Kidney epithelial cell (primary cell): ENCODE measurements around the gene CHERP. TPM values are rescaled to one million over a fixed set of nuclear protein-coding genes. Genes with fewer than 3 reads are reported as not detected.

ENCODE experiments used
- DNase-seq: peaks from one replicate; pipeline ENCODE4 v3.0.0-alpha.2; 2010; ENCODE audit warnings: low read depth
- H3K27me3 ChIP-seq: 2 replicates; pipeline ENCODE4 v1.6.0; 2011; ENCODE audit warnings: low read length; ENCODE audit not compliant: control insufficient read depth, insufficient read depth
- H3K36me3 ChIP-seq: 2 replicates; pipeline ENCODE4 v1.5.1; 2011; ENCODE audit warnings: low read length; ENCODE audit not compliant: control insufficient read depth, insufficient read depth
- H3K4me3 ChIP-seq: 2 replicates; pipeline ENCODE4 v1.5.1; 2011; ENCODE audit warnings: low read depth, mild to moderate bottlenecking, control low read depth, low read length
- total RNA-seq: library from RNA; depleted of rRNA; stranded (reverse); fragments of >200 nt; gene quantifications from 2 replicates; pipeline ENCODE4 v1.2.3, GENCODE V29; 2015
- TF ChIP-seq, protein P1 (sequence below): IDR thresholded peaks from 2 replicates; pipeline ENCODE4 v1.5.1; 2011; ENCODE audit warnings: mild to moderate bottlenecking, moderate library complexity, low read length, control low read depth, inconsistent platforms; ENCODE audit not compliant: insufficient read depth, poor library complexity, severe bottlenecking

Gene CHERP
- total RNA-seq, 1 donor from 2014 or later: 10.3 TPM

GRCh38 chr19:16573296-16573695 is 31.1 kb upstream of the CHERP start:
- TF ChIP-seq, protein P1, sequence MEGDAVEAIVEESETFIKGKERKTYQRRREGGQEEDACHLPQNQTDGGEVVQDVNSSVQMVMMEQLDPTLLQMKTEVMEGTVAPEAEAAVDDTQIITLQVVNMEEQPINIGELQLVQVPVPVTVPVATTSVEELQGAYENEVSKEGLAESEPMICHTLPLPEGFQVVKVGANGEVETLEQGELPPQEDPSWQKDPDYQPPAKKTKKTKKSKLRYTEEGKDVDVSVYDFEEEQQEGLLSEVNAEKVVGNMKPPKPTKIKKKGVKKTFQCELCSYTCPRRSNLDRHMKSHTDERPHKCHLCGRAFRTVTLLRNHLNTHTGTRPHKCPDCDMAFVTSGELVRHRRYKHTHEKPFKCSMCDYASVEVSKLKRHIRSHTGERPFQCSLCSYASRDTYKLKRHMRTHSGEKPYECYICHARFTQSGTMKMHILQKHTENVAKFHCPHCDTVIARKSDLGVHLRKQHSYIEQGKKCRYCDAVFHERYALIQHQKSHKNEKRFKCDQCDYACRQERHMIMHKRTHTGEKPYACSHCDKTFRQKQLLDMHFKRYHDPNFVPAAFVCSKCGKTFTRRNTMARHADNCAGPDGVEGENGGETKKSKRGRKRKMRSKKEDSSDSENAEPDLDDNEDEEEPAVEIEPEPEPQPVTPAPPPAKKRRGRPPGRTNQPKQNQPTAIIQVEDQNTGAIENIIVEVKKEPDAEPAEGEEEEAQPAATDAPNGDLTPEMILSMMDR: no peak
- peaks cover 1% of the 10 kb centered on the region for H3K36me3 ChIP-seq
- H3K4me3 ChIP-seq: peak overlapping the region; percentile 94
- H3K27me3 ChIP-seq: no peaks in the 10 kb centered on the region
- DNase-seq: no peak

DNA sequence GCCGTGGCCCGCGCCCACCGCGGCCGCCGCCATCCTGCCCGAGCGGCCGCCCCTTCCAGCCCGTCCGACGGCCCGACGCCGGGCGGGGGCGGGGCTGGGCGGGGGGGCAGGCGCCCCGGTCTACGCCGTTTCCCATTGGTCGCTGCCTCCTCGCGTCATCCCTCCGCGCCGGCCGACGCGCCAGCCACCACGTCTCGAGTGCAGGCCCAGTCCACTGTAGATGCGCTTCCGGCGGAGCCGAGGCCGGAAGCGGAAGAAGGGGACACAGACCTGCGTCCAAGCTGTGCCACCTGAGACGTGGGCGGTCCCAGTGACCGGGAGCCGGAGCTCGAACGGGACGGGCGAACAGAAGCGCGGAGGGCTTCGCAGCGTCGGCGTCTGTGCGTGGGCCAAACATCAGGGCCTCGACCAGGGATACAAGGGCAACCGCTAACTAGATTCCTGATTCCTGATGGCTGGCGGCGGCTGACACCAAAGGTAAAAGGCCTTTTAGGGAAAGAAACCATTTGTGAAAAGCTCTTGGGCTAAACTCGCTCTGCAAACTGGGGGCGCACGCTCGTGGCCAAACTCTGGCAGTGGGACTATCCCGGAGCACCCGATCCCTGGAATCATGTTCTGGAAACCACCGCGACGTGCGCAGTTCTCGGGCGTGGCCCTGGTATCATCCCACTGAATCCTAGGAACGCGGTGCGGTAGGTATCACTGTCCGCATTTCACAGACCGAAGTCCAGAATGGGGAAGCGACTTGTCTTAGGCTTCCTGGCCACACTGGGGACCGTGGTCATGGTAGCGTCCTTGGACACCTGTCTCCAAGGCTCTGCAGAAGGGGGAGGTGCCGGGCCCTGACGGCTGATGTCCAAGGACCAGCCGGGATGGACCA is 30.3 kb upstream of the CHERP start, which contains the start of gene SLC35E1:
Gene SLC35E1, minus strand, starts transcription at position 84 of the 880 bp plus-strand sequence. Its CDS starts 51 bp downstream, at position 33.
- Histone ChIP-seq H3K27me3 (no peaks in the 10 kb centered on the region), H3K4me3 (peak within 1 kb of the TSS; percentile 94), H3K36me3 (peaks cover 1% of the 10 kb centered on the region)
- DNase-seq: peak; percentile 83
- TF ChIP-seq, protein P1: no peak

GRCh38 chr19:16571822-16572331 is 29.6 kb upstream of the CHERP start:
- Histone ChIP-seq H3K4me3 (peak overlapping the region; percentile 94), H3K27me3 (no peaks in the 10 kb centered on the region), H3K36me3 (peaks cover 1% of the 10 kb centered on the region)
- no peak for DNase-seq
- TF ChIP-seq, protein P1: no peak

DNA sequence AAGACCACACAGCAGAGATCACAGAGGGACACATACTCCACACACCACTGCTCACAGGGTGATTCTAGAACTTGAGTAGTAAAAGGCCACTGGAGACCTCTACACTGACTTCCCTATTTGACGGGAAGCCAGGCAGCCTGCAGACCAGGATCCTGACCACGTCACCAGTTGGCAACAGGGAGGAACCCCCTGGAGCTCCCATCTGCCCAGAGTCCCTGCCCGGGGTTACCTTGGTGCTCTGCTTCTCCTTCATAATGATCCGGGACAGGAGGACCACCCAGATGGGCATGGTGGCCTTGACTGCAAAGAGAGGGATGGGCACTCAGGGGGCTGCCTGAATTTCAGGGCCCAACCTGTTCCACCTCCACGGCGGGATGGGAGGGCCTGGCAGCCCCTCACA is 29.0 kb upstream of the CHERP start:
- DNase-seq: no peak
- TF ChIP-seq, protein P1: no peak

GRCh38 chr19:16569609-16570320 is 27.5 kb upstream of the CHERP start:
- no peak overlapping the region for H3K4me3 ChIP-seq
- peaks cover 3% of the 10 kb centered on the region for H3K36me3 ChIP-seq
- no peaks in the 10 kb centered on the region for H3K27me3 ChIP-seq
- no peak for DNase-seq
- TF ChIP-seq, protein P1: no peak

More for the DNA sequence above, 29.0 kb upstream of the CHERP start:
- Histone ChIP-seq H3K27me3 (no peaks in the 10 kb centered on the region), H3K4me3 (peak overlapping the region; percentile 94), H3K36me3 (peaks cover 3% of the 10 kb centered on the region)
